Natural killer cell (primary cell): ENCODE measurements around the gene ARL3. TPM values are rescaled to one million over a fixed set of nuclear protein-coding genes. Genes with fewer than 3 reads are reported as not detected.
A peak's percentile ranks its signal among the peaks of the same experiment; 100 is the strongest.

Source experiments
- ATAC-seq, 3 donors: fragments of 150-1000 bp in 2 of 3; fragments of 200-7000 bp in 1 of 3; cut with Tn5 transposase; 1 replicate in 1 of 3; 2 replicates in 2 of 3; pipeline ENCODE4 v1.10.0; 2021; ENCODE audit warnings: mild to moderate bottlenecking in 2 of 3, moderate library complexity in 2 of 3
- DNase-seq, 2 donors: peaks; one replicate each; pipeline versions ENCODE4 v3.0.0 to v3.0.0-alpha.2; 2013 to 2021; ENCODE audit warnings: mixed read lengths in 1 of 2
- H3K27ac ChIP-seq: one replicate; pipeline ENCODE4 v1.5.1; 2013; ENCODE audit warnings: mild to moderate bottlenecking, low read length
- H3K27me3 ChIP-seq: one replicate; pipeline ENCODE4 v1.6.1; 2013; ENCODE audit warnings: low read length; ENCODE audit not compliant: control insufficient read depth, insufficient read depth
- H3K36me3 ChIP-seq: one replicate; pipeline ENCODE4 v1.6.1; 2013; ENCODE audit warnings: low read length; ENCODE audit not compliant: control insufficient read depth, insufficient read depth
- H3K4me1 ChIP-seq: one replicate; pipeline ENCODE4 v1.6.1; 2013; ENCODE audit warnings: low read length; ENCODE audit not compliant: control insufficient read depth, insufficient read depth
- H3K4me3 ChIP-seq: one replicate; pipeline ENCODE4 v1.5.1; 2013; ENCODE audit warnings: low read length
- H3K9me3 ChIP-seq: one replicate; pipeline ENCODE4 v1.6.1; 2013; ENCODE audit warnings: low read length; ENCODE audit not compliant: control insufficient read depth, insufficient read depth
- H3K27ac Mint-ChIP-seq, 2 donors: one replicate each; pipeline ENCODE4 v1.8.0; 2022; ENCODE audit warnings: mild to moderate bottlenecking in 2 of 2, mixed read lengths in 2 of 2, moderate library complexity in 1 of 2
- H3K27me3 Mint-ChIP-seq, 2 donors: one replicate each; pipeline ENCODE4 v1.8.0; 2022; ENCODE audit warnings: low read depth in 2 of 2, mixed read lengths in 2 of 2
- H3K36me3 Mint-ChIP-seq: one replicate; pipeline ENCODE4 v1.8.0; 2022; ENCODE audit warnings: mixed read lengths
- H3K4me1 Mint-ChIP-seq, 2 donors: one replicate each; pipeline ENCODE4 v1.8.0; 2022; ENCODE audit warnings: mixed read lengths in 2 of 2
- H3K4me3 Mint-ChIP-seq: one replicate; pipeline ENCODE4 v1.8.0; 2022; ENCODE audit warnings: mild to moderate bottlenecking, moderate library complexity, mixed read lengths
- H3K9me3 Mint-ChIP-seq, 2 donors: one replicate each; pipeline ENCODE4 v1.8.0; 2022; ENCODE audit warnings: mixed read lengths in 2 of 2
- CTCF ChIP-seq: fragments of 200-600 bp; IDR thresholded peaks from one replicate; pipeline ENCODE4 v1.8.0; 2022; ENCODE audit warnings: antibody characterized with exemption
- WGBS: methylation state at CpG from one replicate; pipeline ENCODE4 v1.1.7; 2013; ENCODE audit warnings: missing lambda C conversion rate; ENCODE audit not compliant: insufficient coverage; 5-methylcytosine and 5-hydroxymethylcytosine counted together
- intact Hi-C: fragments of 100-400 bp; cut with micrococcal nuclease; formaldehyde crosslinking; loops from one replicate; pipeline ENCODE4 v1.14.2; 2022
- total RNA-seq, 4 donors: library from RNA; stranded (reverse); fragments of 120-200 nt in 1 of 4; gene quantifications; one replicate each; pipeline versions ENCODE4 v1.2.3 to v1.2.4, GENCODE V29; 2013 to 2022

Gene ARL3
- total RNA-seq, 3 donors from 2014 or later (not counting 1 experiment from before 2014, with no cell fraction given) = 1.4 to 1.7 (median 1.5) TPM

GRCh38 chr10:102682981-102683380 lies 31.2 kb downstream of the ARL3 start:
- no peak for ATAC-seq
- TF ChIP-seq CTCF = no peak
- Histone ChIP-seq H3K36me3 (peaks cover 5% of the 10 kb centered on the region), H3K27me3 (no peaks in the 10 kb centered on the region), H3K4me1 (peaks cover 8% of the 10 kb centered on the region), H3K9me3 (no peaks in the 10 kb centered on the region), H3K4me3 (no peak overlapping the region), H3K27ac (no peak overlapping the region)
- Mint-ChIP-seq H3K36me3 (no peaks in the 10 kb centered on the region), H3K27ac (no peak overlapping the region), H3K27me3 (no peaks in the 10 kb centered on the region), H3K4me1 (peaks cover 8 to 13% of the 10 kb centered on the region in 2 donors), H3K4me3 (no peak overlapping the region), H3K9me3 (no peaks in the 10 kb centered on the region)
- WGBS = 100% methylated on average over 4 of the region's 4 CpGs
- no peak for DNase-seq
- intact Hi-C loops = no loop called here

GRCh38 chr10:102682416-102682815 lies 31.8 kb downstream of the ARL3 start:
- peaks cover 8% of the 10 kb centered on the region for H3K4me1 ChIP-seq
- no peaks in the 10 kb centered on the region for H3K27me3 ChIP-seq
- ATAC-seq (no peak), DNase-seq (peak in 1 of 2 donors; percentile 57)
- Mint-ChIP-seq H3K4me3 (no peak overlapping the region), H3K4me1 (peaks cover 8 to 15% of the 10 kb centered on the region in 2 donors), H3K9me3 (no peaks in the 10 kb centered on the region), H3K27me3 (no peaks in the 10 kb centered on the region), H3K27ac (no peak overlapping the region), H3K36me3 (no peaks in the 10 kb centered on the region)
- H3K36me3 ChIP-seq = peaks cover 5% of the 10 kb centered on the region
- no peak for TF ChIP-seq CTCF
- 99% methylated on average over 7 of the region's 7 CpGs for WGBS
- intact Hi-C loops = no loop called here
- no peak overlapping the region for H3K4me3 ChIP-seq
- H3K27ac ChIP-seq = no peak overlapping the region
- no peaks in the 10 kb centered on the region for H3K9me3 ChIP-seq

- H3K27me3 ChIP-seq = no peaks in the 10 kb centered on the region
- intact Hi-C loops = no loop called here
- Mint-ChIP-seq H3K27ac (no peak overlapping the region), H3K9me3 (no peaks in the 10 kb centered on the region), H3K4me3 (no peak overlapping the region), H3K27me3 (no peaks in the 10 kb centered on the region), H3K36me3 (no peaks in the 10 kb centered on the region), H3K4me1 (peaks cover 8 to 15% of the 10 kb centered on the region in 2 donors)
- DNase-seq (no peak), ATAC-seq (no peak)
- no peaks in the 10 kb centered on the region for H3K9me3 ChIP-seq
- no peak for TF ChIP-seq CTCF
- H3K27ac ChIP-seq = no peak overlapping the region
- H3K4me3 ChIP-seq = no peak overlapping the region
- H3K4me1 ChIP-seq = peaks cover 12% of the 10 kb centered on the region
- H3K36me3 ChIP-seq = peaks cover 5% of the 10 kb centered on the region
- WGBS = 80% methylated on average over 2 of the region's 5 CpGs
These were observed 32.5 kb downstream of the ARL3 start for GRCh38 chr10:102681696-102682095.

- intact Hi-C loops = no loop called here
- H3K4me3 ChIP-seq = no peak overlapping the region
These were observed 34.6 kb downstream of the ARL3 start for GRCh38 chr10:102679596-102679995.

More at GRCh38 chr10:102679596-102679995, 34.6 kb downstream of the ARL3 start:
- TF ChIP-seq CTCF = no peak
- H3K27ac Mint-ChIP-seq = no peak overlapping the region
- no peak overlapping the region for H3K27ac ChIP-seq
- H3K36me3 Mint-ChIP-seq = no peaks in the 10 kb centered on the region
- peaks cover 21 to 31% of the 10 kb centered on the region in 2 donors for H3K4me1 Mint-ChIP-seq
- ATAC-seq = no peak
- H3K4me3 Mint-ChIP-seq = no peak overlapping the region
- 100% methylated on average over 4 of the region's 4 CpGs for WGBS
- H3K4me1 ChIP-seq = peaks cover 33% of the 10 kb centered on the region
- no peaks in the 10 kb centered on the region for H3K36me3 ChIP-seq
- DNase-seq = no peak
- no peaks in the 10 kb centered on the region for H3K27me3 Mint-ChIP-seq
- H3K9me3 Mint-ChIP-seq = no peaks in the 10 kb centered on the region
- H3K27me3 ChIP-seq = no peaks in the 10 kb centered on the region
- H3K9me3 ChIP-seq = no peaks in the 10 kb centered on the region
